Fibroblast of peridontal ligament (primary cell): ENCODE results near the gene DNA2.

ENCODE experiments used
- DNase-seq: peaks from one replicate; pipeline ENCODE4 v3.0.0-alpha.2; 2010; ENCODE audit errors: extremely low read depth

The DNA2 gene

GRCh38 chr10:68364101-68364886 lies 107.5 kb downstream of the DNA2 start:
- DNase-seq = no peak
